HG02678 (cell line): ENCODE results near the gene SLC44A5.
"Not testable (repeated sequence)": the region's sequence is repeated elsewhere in the genome, so short reads cannot be mapped to it uniquely, and the experiment has no call there.

Source experiments
- ATAC-seq: cut with Tn5 transposase; IDR thresholded peaks from one replicate; pipeline ENCODE4 v1.9.1; 2021; ENCODE audit warnings: mild to moderate bottlenecking, moderate library complexity; ENCODE audit not compliant: unreplicated experiment

Gene SLC44A5

DNA sequence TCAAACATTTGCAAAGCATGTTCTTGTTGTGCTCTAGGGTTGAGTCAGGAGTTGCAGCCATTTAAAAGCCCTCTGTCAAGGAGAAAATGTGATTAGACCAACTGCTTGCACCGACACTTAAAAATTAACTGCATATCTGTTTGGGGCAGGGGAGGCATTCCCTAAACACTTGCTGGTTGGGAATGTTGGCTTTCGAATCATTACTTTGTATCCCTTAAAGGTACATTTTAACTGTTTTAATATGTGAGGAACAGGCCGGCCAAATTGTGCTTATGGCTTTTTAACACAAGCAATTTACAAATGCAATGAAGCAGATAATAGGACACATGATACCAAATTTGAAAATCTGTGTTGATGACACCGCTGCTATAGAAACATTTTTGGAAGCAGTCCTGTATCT, 317.6 kb downstream of the SLC44A5 start:
- no peak for ATAC-seq

DNA sequence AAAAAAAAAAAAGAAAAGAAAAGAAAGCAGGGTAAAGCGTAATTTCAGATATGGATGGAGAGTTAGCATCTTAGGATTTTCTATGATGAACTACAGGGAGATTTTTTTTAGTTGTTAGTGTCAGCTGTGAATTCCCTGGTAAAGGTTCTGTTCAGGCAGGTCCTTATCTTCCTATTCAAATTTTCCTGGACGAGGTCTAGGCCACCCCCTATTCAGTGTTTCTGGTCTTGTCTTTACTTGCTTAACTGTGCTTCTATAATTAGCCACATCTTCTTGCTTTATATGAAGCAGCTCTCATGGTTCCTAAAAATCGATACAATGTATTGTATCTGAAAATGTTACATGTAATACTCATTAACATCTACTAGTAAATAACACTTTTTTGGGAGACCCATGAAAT, 318.9 kb downstream of the SLC44A5 start:
- ATAC-seq: no peak

DNA sequence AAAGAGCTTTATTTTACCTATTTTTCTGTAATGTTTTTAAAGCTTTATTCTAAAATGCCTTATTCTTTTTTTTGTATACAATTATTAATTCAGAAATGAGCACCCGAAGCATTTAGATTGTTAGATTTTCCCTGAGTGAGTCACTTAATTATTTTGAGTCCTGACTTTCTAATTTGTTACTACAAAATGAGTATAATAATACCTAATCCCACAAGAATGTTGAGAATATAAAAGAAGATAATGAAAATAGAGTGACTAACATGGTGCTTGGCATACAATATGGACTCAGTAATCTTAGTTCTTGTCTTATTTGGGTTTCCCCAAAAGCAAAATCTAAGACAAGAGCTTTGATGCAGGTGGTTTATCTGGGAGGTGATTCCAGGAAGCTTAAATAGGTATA, 334.5 kb downstream of the SLC44A5 start:
- ATAC-seq: no peak

DNA sequence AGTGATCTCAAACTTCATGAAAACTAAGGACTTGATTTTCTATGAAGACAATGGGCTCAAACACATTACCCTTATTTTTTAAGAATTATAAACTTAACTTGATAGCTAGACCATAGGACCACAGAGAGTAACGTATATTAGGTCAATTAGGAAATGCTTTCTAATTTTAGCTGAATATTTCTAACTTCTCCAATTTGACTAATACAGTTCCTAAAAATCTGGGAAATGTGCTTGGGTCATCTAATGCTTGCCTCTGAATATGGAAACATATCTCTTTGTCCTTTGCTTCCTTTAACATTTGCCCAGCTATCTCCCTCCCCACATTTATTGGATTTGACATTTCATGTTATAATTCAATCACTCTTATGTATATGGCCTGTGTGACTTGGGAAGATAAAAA, 335.3 kb downstream of the SLC44A5 start:
- no peak for ATAC-seq

DNA sequence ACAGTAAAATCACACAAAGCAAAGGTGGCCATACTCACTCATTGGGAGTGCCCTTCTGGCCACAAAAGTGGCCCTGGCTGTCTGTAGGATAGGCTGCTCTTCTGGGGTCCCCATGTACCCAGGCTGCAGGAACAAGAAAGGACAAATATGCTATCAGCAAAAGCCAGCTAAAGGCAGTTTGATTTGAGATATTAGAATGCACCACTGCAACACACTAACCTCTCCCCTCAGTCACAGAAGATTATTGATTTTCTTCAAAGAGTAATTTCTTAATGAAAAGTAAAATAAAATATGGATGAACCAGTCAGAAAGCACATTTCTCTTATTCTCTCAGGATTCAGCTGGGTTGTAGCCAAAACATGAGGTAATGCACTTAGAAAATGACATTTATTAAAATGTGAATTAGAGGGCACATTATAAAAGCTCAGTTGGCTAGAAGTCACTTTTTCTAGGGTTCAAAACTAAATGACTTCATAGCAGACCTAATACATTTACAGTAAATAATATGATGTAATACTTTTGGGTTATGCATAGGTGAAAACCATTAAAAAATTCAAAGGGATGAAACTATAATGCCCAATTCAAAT, 335.9 kb downstream of the SLC44A5 start:
- no peak for ATAC-seq

DNA sequence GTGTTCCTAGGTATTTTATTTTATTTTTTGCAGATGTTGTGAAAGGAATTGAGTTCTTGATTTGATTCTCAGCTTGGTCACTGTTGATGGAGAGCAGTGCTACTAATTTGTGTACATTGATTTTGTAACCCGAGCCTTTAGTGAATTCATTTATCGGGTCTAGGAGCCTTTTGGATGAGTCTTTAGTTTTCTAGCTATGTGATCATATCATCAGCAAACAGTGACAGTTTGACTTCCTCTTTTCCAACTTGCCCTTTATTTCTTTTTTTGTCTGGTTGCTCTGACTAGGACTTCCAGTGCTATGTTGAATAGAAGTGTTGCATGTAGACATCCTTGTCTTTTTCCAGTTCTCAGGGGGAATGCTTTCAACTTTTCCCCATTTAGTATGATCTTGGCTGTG, 337.8 kb downstream of the SLC44A5 start:
- no peak for ATAC-seq

DNA sequence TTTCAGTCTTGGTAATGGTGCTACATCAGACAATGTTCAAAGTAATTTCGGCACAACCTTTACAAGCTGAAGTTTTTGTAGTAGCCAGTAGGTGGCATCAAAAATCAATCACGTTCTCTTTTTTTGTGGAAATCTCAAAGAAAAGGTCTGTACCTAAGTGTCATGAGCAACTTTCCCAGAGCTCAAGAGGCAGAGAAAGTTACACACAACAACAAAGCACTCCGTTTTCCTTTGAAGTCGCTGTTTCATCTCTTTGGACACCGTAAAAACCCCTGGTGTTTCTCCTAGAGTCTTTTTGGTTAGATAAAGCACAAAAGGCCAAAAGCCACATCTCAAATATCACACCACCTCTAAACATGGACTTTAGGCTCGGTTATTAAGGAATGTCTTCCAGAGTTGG, 345.1 kb downstream of the SLC44A5 start:
- peak; percentile 85 for ATAC-seq

DNA sequence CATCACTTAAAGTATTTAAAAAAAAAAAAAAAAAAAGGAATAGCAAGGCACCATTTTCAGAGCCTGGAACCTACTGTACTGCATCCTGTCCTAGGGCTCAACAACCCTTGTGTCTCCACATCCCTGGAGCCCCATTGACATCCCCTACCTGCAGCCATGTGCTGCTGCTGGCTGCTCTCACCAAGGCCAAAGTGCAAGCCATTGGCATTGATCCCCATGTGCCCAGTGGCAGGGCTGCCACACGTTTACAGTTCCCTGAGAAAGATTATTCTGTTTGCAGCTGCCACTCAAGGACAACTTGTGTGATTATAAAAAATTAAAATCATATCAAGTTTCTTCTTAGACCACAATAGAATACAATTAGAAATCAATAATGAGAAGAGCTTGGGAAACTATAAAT, 346.8 kb downstream of the SLC44A5 start:
- no peak for ATAC-seq

DNA sequence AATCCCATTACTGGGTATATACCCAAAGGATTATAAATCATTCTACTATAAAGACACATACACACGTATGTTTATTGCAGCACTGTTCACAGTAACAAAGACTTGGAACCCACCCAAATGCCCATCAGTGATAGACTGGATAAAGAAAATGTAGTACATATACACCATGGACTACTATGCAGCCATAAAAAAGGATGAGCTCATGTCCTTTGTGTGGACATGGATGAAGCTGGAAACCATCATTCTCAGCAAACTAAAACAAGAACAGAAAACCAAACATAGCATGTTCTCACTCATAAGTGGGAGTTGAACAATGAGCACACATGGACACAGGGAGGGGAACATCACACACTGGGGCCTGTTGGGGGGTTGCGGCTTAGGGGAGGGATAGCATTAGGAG, 347.3 kb downstream of the SLC44A5 start:
- ATAC-seq: not testable (repeated sequence)

DNA sequence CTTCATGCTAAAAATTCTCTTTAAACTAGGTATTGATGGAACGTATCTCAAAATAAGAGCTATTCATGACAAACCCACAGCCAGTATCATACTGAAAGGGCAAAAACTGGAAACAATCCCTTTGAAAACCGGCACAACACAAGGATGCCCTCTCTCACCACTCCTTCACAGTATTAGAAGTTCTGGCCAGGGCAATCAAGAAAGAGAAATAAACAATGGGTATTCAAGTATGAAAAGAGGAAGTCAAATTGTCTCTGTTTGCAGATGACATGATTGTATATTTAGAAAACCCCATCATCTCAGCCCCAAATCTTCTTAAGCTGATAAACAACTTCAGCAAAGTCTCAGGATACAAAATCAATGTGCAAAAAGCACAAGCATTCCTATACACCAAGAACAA, 349.0 kb downstream of the SLC44A5 start:
- not testable (repeated sequence) for ATAC-seq

DNA sequence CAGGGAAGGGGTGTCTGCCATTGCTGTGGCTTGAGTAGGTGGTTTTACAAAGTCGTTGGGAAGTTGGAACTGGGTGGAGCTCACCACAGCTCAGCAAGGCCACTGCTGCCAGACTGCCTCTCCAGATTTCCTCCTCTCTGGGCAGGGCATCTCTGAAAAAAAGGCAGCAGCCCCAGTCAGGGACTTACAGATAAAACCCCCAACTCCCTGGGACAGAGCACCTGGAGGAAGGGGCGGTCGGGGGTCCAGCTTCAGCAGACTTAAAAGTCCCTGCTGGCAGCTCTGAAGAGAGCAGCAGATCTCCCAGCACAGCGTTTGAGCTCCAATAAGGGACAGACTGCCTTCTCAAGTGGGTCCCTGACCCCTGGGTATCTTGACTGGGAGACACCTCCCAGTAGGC, 352.6 kb downstream of the SLC44A5 start:
- no peak for ATAC-seq

DNA sequence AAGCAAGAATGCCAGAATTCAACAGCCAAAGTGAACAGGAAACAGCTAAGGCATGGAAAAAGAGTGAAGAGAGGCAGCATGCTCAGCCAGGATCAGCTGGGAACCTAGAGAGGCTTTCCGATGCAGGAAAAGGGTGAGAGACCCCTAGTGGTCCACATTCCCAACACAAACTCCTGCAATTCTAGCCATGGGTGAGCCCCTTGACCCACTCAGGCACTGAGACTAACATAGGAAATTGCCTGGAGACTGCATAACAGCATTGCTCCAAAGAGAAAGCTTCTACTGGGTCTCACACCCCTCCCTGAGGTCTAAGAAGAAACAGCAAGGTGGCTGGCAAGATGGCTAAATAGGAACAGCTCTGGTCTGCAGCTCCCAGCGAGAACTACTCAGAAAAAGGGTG, 353.5 kb downstream of the SLC44A5 start:
- ATAC-seq: no peak

DNA sequence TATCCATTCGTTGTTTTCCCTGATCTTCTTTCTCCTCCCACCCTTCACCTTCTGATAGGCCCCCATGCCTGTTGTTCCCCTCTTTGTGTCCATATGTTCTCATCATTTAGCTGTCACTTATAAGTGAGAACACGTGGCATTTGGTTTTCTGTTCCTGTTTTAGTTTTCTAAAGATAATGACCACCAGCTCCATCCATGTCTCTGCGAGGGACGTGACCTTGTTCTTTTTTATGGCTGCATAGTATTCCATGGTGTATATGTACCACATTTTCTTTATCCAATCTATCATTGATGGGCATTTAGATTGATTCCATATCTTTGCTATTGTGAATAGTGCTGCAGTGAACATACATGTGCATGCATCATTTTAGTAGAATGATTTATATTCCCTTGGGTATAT, 360.8 kb downstream of the SLC44A5 start:
- not testable (repeated sequence) for ATAC-seq

DNA sequence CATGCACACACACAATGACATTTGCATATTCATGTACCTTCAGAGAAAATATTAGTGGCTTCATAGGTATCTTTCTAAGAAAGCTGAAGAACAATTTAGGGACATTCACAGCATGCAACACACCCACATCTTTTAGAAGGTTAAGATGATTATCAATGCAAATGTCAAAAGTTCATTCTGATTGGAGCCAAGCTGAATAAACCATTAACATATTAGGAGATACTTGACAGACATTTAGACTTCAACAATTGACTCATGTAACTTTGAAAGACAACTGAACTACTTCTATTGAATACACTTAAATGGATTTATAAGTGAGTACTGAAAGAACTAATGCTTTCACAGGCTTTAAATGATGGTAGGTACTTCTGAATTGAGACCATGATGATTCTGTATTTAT, 365.7 kb downstream of the SLC44A5 start:
- ATAC-seq: no peak

DNA sequence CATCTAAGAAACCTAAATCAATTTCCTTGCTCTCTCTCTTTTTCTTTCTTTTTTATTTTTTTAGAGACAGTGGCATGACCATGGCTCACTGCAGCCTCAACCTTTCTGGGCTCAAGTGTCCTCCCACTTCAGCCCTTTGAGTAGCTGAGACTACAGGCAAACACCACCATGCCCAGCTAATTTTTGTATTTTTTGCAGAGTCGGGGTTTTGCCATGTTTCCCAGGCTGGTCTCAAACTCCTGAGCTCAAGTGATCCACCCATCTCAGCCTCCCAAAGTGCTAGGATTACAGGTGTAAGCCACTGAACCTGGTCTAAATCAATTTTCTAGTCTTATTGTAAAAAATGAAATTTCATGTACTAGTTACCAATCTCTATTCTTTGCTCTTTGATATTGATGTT, 367.8 kb downstream of the SLC44A5 start:
- no peak for ATAC-seq

DNA sequence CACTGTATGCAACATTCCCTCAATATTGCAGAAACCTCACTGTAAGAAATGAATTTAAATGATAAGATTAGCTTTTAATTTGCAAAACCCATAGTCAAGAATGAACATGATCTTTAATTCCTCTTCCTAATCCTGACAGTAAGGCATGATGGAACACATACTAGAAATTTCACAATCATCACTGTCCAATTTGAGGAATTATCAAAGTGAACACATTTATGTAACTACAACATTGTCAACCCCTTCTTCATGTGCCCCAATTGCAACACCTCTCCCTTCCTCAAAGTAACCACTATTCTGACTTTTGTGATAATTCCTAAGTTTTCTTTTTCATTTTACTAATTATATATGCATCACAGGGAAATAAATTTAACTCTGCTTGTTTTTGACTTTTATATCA, 373.6 kb downstream of the SLC44A5 start:
- no peak for ATAC-seq

DNA sequence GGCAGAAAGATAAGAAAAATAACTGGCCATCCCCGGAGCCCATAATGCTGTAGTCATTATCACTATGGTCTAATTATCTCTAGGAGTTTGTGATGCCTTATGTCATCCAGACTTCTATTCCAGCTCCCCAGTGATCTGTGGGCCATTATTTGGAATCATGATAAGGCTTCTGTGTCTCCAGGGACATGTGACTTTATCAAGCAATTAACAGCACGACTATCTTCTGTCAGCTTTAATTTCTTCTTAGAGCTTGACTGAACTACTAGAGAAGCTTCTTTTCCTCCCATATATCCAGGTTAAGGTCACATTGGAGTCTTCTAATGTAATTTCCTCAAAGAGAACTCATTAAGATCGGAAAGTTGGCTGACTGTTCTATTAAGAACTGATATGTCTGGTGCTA, 376.4 kb downstream of the SLC44A5 start:
- ATAC-seq: no peak

DNA sequence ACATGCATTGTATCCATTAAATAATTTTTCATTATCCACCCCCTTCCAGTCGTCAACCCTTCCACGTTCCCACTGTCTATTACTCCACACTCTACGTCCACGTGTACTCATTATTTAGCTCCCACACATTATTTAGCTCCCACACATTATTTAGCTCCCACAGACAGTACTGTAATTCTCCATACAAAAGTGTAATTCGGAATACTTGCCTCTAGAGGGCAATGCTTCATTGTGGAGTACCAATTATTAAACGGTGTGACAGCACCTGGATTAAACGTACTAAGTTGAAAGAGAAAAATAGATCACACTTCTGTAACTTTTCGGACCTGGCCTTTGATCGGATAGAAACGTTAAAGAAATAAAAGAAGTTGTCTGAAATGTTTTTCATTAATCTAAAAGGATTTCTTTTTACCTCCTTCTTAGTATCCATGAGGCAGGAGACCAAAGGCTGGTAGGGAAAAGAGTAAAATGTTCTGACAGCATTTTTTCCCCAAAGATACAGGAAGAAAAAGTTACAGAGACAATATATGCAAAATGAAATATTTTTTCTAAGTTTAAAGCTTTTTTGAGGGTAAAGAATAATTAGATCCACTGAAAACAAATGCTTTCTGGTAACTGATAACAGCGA, 377.5 kb downstream of the SLC44A5 start:
- peak; percentile 93 for ATAC-seq

DNA sequence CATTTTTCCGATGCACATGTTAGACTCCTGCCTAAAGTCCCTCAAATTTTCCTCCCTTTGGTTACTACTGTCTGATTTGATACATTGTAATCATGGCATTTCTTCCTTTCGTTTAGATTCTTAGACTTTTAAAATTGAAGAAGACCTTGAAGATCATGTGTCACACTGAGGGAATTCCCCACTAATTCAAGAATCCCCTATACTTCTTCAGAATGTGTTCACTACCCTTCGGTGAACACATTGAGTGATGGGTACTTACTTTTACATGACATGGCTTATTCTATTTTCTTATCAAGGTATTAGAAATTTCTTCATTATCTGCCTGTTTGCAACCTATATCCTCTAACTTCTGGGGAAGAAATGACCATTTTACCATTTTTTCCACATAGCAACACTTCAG, 390.8 kb downstream of the SLC44A5 start:
- ATAC-seq: no peak

DNA sequence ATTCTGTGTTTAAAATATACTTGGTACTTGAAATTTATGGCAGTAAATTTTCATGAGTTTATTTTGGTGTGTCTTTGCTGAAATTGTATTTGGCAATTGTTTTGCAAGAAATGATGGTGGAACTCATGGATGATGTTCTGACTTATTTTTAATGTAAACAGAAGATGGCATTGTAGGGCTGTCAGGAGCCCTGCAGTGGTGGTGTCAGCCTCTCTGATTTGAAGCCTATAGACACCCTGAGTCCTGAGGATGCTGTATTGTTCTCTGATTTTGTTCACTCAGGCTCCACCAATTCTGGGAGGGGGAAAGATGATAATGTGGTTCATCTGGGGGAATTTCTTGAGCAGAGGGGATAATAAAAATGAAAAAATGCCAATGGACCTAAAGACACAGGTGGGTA, 396.9 kb downstream of the SLC44A5 start:
- ATAC-seq: no peak

DNA sequence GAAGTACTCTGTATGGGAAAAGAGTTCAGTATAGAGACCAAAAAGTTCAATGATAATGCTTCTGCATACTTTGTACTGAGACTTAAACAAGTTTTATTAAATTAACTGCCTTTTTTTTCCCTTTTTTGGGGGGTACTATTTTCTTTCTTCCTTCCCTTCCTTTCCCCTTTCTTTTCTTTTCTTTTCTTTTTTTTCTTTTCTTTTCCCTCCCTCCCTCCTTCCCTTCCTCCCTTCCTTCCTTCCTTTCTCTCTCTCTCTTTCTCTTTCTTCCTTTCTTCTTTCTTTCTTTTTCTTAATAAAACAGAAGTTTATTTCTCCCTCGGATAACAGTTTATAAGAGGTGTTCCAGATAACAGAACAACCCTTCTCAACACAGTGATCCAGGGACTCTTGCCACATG, 399.3 kb downstream of the SLC44A5 start:
- ATAC-seq: no peak

DNA sequence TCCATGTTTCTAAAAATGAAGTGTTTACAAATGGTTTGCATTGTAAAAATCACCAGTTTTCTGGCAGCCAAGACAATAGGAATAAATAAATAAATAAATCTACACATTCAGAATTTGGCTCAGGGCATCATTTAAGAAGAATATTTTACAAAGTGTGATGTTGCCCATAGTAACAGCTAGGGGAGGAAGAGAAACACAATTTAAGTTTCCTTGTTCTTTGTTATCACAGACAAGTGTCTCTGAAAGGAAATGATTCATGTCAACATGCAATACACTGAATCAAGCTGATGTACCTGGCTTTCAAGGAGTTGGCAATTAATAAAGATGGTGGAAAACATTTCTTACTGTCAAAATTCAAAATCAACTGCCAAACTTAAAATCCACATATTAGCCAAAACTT, 402.1 kb downstream of the SLC44A5 start:
- no peak for ATAC-seq
